Fibroblast of lung (primary cell): ENCODE measurements around the gene OST4. TPM values are rescaled to one million over a fixed set of nuclear protein-coding genes. Genes with fewer than 3 reads are reported as not detected.

Experiments used
- DNase-seq, 2 donors: peaks; one replicate each; pipeline versions ENCODE4 v3.0.0 to v3.0.0-alpha.2; 2010; ENCODE audit warnings: low read depth in 2 of 2
- H2AFZ ChIP-seq: 2 replicates; pipeline ENCODE4 v1.5.1; 2012; ENCODE audit warnings: low read length, control low read depth, inconsistent platforms
- H3K27ac ChIP-seq: 2 replicates; pipeline ENCODE4 v1.5.1; 2011; ENCODE audit warnings: low read length, control low read depth; ENCODE audit not compliant: insufficient read depth
- H3K27me3 ChIP-seq: 2 replicates; pipeline ENCODE4 v1.5.1; 2011; ENCODE audit warnings: mild to moderate bottlenecking, low read length; ENCODE audit not compliant: control insufficient read depth, insufficient read depth
- H3K36me3 ChIP-seq: 2 replicates; pipeline ENCODE4 v1.5.1; 2011; ENCODE audit warnings: low read length; ENCODE audit not compliant: control insufficient read depth, insufficient read depth
- H3K4me1 ChIP-seq: 2 replicates; pipeline ENCODE4 v1.5.1; 2011; ENCODE audit warnings: low read length; ENCODE audit not compliant: control insufficient read depth, insufficient read depth; ENCODE audit errors: extremely low read depth
- H3K4me2 ChIP-seq: 2 replicates; pipeline ENCODE4 v1.5.1; 2011; ENCODE audit warnings: low read length, control low read depth; ENCODE audit not compliant: insufficient read depth; ENCODE audit errors: extremely low read depth
- H3K4me3 ChIP-seq, 4 experiments: fragments of 200-600 bp in 1 of 4; sonication (generic) in 1 of 4; replicated peaks in 1 of 4; 2 replicates each; pipeline ENCODE4 v1.5.1; 2011 to 2016; ENCODE audit warnings: low read length in 4 of 4, low read depth in 3 of 4, mild to moderate bottlenecking in 3 of 4, control low read depth in 2 of 4, inconsistent platforms in 1 of 4, mixed read lengths in 1 of 4; ENCODE audit not compliant: insufficient read depth in 1 of 4; ENCODE audit errors: control extremely low read depth in 1 of 4
- H3K79me2 ChIP-seq: 2 replicates; pipeline ENCODE4 v1.5.1; 2012; ENCODE audit warnings: mild to moderate bottlenecking, low read length, inconsistent platforms; ENCODE audit not compliant: control insufficient read depth, insufficient read depth
- H3K9ac ChIP-seq: 2 replicates; pipeline ENCODE4 v1.5.1; 2011; ENCODE audit warnings: mild to moderate bottlenecking, low read length, control low read depth; ENCODE audit not compliant: insufficient read depth
- H3K9me3 ChIP-seq: 2 replicates; pipeline ENCODE4 v1.5.1; 2012; ENCODE audit warnings: low read depth, low read length; ENCODE audit not compliant: control insufficient read depth, insufficient read depth
- H4K20me1 ChIP-seq: 2 replicates; pipeline ENCODE4 v1.5.1; 2011; ENCODE audit warnings: low read length; ENCODE audit not compliant: control insufficient read depth, insufficient read depth; ENCODE audit errors: extremely low read depth
- EZH2 ChIP-seq: IDR thresholded peaks from 2 replicates; pipeline ENCODE4 v1.5.1; 2012; ENCODE audit warnings: low read length, control low read depth, mild to moderate bottlenecking; ENCODE audit errors: missing control alignments
- polyA plus RNA-seq, 2 donors: library from polyadenylated mRNA; depleted of rRNA in 1 of 2; stranded (reverse) in 1 of 2; unstranded in 1 of 2; fragments of >200 nt; gene quantifications; 2 replicates each; pipeline ENCODE4 v1.2.1, GENCODE V29; 2011 to 2012; ENCODE audit warnings: missing spikeins in 1 of 2
- total RNA-seq: library from RNA; depleted of rRNA; stranded (reverse); fragments of >200 nt; gene quantifications from 2 replicates; pipeline ENCODE4 v1.2.1, GENCODE V29; 2014
- TF ChIP-seq, protein P1 (sequence below), 2 donors: IDR thresholded peaks in 1 of 2; conservative IDR thresholded peaks in 1 of 2; 1 replicate in 1 of 2; 2 replicates in 1 of 2; pipeline ENCODE4 v1.5.1; 2011 to 2012; ENCODE audit warnings: low read length in 2 of 2, control low read depth in 1 of 2, inconsistent platforms in 1 of 2, low read depth in 1 of 2, mild to moderate bottlenecking in 1 of 2

OST4 gene
- total and polyA plus RNA-seq, 2 donors (not counting 1 experiment from before 2014, with no cell fraction given) = 479 to 1,054 TPM

DNA sequence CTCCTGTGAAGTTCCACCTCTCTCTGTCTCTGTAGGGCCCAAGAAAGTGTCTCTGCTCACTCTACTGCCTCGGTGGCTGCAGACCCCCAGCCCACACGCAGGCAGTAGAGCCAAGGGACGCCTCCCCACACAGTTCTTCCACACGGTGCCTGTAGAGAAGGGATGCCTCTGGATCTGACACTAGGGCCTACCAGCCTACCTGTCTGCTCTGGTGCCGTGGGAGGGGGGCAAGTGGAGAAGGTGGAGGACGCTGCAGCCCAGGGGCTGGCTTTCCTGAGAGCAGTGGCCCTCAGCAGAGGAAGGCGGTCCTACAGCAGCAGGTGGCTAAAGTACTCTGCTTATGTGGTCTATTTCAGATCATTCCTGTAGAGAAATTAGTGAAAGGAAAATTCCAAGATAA lies 47.7 kb downstream of the OST4 start:
- Histone ChIP-seq H3K4me1 (peaks cover 11% of the 10 kb centered on the region), H4K20me1 (no peaks in the 10 kb centered on the region), H2AFZ (no peak overlapping the region), H3K4me3 (no peak overlapping the region), H3K27me3 (no peaks in the 10 kb centered on the region), H3K79me2 (no peaks in the 10 kb centered on the region), H3K27ac (no peak overlapping the region), H3K36me3 (peaks cover 20% of the 10 kb centered on the region), H3K4me2 (no peak overlapping the region), H3K9me3 (no peaks in the 10 kb centered on the region), H3K9ac (no peak overlapping the region)
- no peak for TF ChIP-seq EZH2
- TF ChIP-seq, protein P1, sequence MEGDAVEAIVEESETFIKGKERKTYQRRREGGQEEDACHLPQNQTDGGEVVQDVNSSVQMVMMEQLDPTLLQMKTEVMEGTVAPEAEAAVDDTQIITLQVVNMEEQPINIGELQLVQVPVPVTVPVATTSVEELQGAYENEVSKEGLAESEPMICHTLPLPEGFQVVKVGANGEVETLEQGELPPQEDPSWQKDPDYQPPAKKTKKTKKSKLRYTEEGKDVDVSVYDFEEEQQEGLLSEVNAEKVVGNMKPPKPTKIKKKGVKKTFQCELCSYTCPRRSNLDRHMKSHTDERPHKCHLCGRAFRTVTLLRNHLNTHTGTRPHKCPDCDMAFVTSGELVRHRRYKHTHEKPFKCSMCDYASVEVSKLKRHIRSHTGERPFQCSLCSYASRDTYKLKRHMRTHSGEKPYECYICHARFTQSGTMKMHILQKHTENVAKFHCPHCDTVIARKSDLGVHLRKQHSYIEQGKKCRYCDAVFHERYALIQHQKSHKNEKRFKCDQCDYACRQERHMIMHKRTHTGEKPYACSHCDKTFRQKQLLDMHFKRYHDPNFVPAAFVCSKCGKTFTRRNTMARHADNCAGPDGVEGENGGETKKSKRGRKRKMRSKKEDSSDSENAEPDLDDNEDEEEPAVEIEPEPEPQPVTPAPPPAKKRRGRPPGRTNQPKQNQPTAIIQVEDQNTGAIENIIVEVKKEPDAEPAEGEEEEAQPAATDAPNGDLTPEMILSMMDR (conservative IDR thresholded peaks at IDR 0.05 in 1 of 2, IDR thresholded peaks at IDR 0.05 in 1 of 2; ENCODE audit: low read depth in 1 of 2, low read length in 2 of 2) = no peak
- DNase-seq = no peak

- H3K36me3 ChIP-seq = peaks cover 15% of the 10 kb centered on the region
- H3K4me2 ChIP-seq = no peak overlapping the region
- peaks cover 13% of the 10 kb centered on the region for H3K4me1 ChIP-seq
- no peaks in the 10 kb centered on the region for H3K27me3 ChIP-seq
- no peaks in the 10 kb centered on the region for H3K79me2 ChIP-seq
- H4K20me1 ChIP-seq = no peaks in the 10 kb centered on the region
- H3K9ac ChIP-seq = no peak overlapping the region
- H3K27ac ChIP-seq = no peak overlapping the region
- H2AFZ ChIP-seq = no peak overlapping the region
- TF ChIP-seq EZH2 = no peak
- TF ChIP-seq, protein P1 (conservative IDR thresholded peaks at IDR 0.05 in 1 of 2, IDR thresholded peaks at IDR 0.05 in 1 of 2; ENCODE audit: low read depth in 1 of 2, low read length in 2 of 2) = no peak
- no peak overlapping the region for H3K4me3 ChIP-seq
- DNase-seq = peak in 1 of 2 donors; percentile 55
- no peaks in the 10 kb centered on the region for H3K9me3 ChIP-seq
Measured at GRCh38 chr2:27021253-27022049, 50.0 kb downstream of the OST4 start.

Other genes starting within 250 kb of the OST4 start
- not detected in 2 replicates for gene DPYSL5, start 223.5 kb downstream of the OST4 start, total RNA-seq
- gene DPYSL5, start 223.5 kb downstream of the OST4 start, polyA plus RNA-seq = not detected in 2 replicates
- 2.8 and 7.9 TPM in 2 replicates for gene MAPRE3, start 101.0 kb downstream of the OST4 start, total RNA-seq
- gene MAPRE3, start 101.0 kb downstream of the OST4 start, polyA plus RNA-seq = 13.9 and 21.0 TPM in 2 replicates
- 17.5 and 22.6 TPM in 2 replicates for gene TMEM214, start 38.7 kb downstream of the OST4 start, total RNA-seq
- gene TMEM214, start 38.7 kb downstream of the OST4 start, polyA plus RNA-seq = 115 and 127 TPM in 2 replicates
- gene AGBL5, start 20.0 kb downstream of the OST4 start, total RNA-seq = 19.8 TPM in 2 replicates
- 20.9 and 26.1 TPM in 2 replicates for gene AGBL5, start 20.0 kb downstream of the OST4 start, polyA plus RNA-seq
- 187 and 251 TPM in 2 replicates for gene EMILIN1, start 7.0 kb upstream of the OST4 start, total RNA-seq
- 44.3 and 46.8 TPM in 2 replicates for gene EMILIN1, start 7.0 kb upstream of the OST4 start, polyA plus RNA-seq
- gene KHK, start 15.1 kb upstream of the OST4 start, total RNA-seq = 1.0 and 1.3 TPM in 2 replicates
- 0.17 and 0.54 TPM in 2 replicates for gene KHK, start 15.1 kb upstream of the OST4 start, polyA plus RNA-seq
- 2.3 and 10.0 TPM in 2 replicates for gene CGREF1, start 47.5 kb upstream of the OST4 start, total RNA-seq
- gene CGREF1, start 47.5 kb upstream of the OST4 start, polyA plus RNA-seq = 1.5 and 1.9 TPM in 2 replicates
- gene ABHD1, start 52.2 kb upstream of the OST4 start, total RNA-seq = 0.17 and 0.26 TPM in 2 replicates
- 0.08 and 0.10 TPM in 2 replicates for gene ABHD1, start 52.2 kb upstream of the OST4 start, polyA plus RNA-seq
- 36.0 and 39.8 TPM in 2 replicates for gene PREB, start 63.0 kb upstream of the OST4 start, total RNA-seq
- 42.9 and 48.5 TPM in 2 replicates for gene PREB, start 63.0 kb upstream of the OST4 start, polyA plus RNA-seq
- gene PRR30, start 67.8 kb upstream of the OST4 start, total RNA-seq = not detected in 2 replicates
- not detected in 2 replicates for gene PRR30, start 67.8 kb upstream of the OST4 start, polyA plus RNA-seq
- gene TCF23, start 77.3 kb upstream of the OST4 start, total RNA-seq = under 0.01 TPM in 1 of 2 replicates, not detected in the other
- gene TCF23, start 77.3 kb upstream of the OST4 start, polyA plus RNA-seq = not detected in 2 replicates
- 202 and 235 TPM in 2 replicates for gene ATRAID, start 140.4 kb upstream of the OST4 start, total RNA-seq
- gene ATRAID, start 140.4 kb upstream of the OST4 start, polyA plus RNA-seq = 176 and 238 TPM in 2 replicates
- 13.9 and 18.5 TPM in 2 replicates for gene SLC5A6, start 140.6 kb upstream of the OST4 start, total RNA-seq
- 11.5 and 21.0 TPM in 2 replicates for gene SLC5A6, start 140.6 kb upstream of the OST4 start, polyA plus RNA-seq
- 32.0 and 33.1 TPM in 2 replicates for gene CAD, start 145.7 kb upstream of the OST4 start, total RNA-seq
- gene CAD, start 145.7 kb upstream of the OST4 start, polyA plus RNA-seq = 11.9 and 21.5 TPM in 2 replicates
- gene SLC30A3, start 191.4 kb upstream of the OST4 start, total RNA-seq = under 0.01 TPM in 1 of 2 replicates, not detected in the other
- 0.12 and 0.38 TPM in 2 replicates for gene SLC30A3, start 191.4 kb upstream of the OST4 start, polyA plus RNA-seq
- gene DNAJC5G, start 203.8 kb upstream of the OST4 start, total RNA-seq = not detected in 2 replicates
- not detected in 2 replicates for gene DNAJC5G, start 203.8 kb upstream of the OST4 start, polyA plus RNA-seq
- 0.17 TPM in 1 of 2 replicates, not detected in the other for gene TRIM54, start 210.8 kb upstream of the OST4 start, total RNA-seq
- 0.06 TPM in 1 of 2 replicates, not detected in the other for gene TRIM54, start 210.8 kb upstream of the OST4 start, polyA plus RNA-seq
- 1.2 and 1.3 TPM in 2 replicates for gene UCN, start 236.8 kb upstream of the OST4 start, total RNA-seq
- gene UCN, start 236.8 kb upstream of the OST4 start, polyA plus RNA-seq = 0.14 TPM in 1 of 2 replicates, not detected in the other